ENCODE results near the gene FBXW5.

Gene FBXW5

DNA sequence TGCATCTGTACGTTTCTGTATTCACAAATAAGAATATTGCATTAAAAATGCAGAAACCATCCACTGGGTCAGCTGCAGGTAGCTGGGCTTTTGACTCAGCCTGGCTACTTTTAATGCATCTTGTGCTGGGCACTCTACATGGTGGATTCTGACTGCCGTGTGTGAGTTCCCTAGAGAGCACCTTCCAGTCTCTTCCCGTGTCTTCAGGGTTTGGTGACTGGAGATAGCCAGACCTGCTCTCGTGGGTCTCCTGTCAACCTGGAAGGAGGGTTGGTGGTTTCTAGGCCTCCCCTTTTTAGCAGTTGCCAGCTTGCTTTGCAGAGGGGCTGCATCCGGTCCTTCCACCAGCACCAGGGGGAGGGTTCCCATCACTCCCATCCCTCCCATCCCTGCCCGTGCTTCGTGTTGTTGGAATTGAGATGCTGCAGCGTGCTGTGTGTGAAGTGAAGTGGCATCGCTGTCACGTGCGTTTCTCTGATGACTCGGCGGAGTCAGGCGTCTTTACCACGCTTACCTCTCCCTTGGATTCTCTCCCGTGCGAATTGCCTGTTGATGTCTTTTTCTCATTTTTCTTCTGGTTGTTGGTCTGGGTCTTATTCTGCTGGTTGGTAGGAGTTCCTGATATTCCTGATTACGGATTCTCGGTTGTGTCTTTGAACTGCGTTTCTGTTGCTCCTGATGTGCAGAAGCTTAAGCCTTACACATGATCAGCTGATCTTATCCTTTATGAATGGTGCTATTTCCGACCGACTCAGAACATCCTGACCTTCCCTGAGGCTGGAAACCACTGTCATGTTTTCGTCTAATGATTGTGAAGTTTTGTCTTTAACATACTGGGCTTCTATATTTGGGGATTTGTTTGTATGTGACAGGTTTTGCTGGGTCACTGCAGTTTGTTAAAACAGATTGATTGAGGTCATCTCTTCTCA, 16.9 kb downstream of the FBXW5 start:
- DNase-seq, result no peak

DNA sequence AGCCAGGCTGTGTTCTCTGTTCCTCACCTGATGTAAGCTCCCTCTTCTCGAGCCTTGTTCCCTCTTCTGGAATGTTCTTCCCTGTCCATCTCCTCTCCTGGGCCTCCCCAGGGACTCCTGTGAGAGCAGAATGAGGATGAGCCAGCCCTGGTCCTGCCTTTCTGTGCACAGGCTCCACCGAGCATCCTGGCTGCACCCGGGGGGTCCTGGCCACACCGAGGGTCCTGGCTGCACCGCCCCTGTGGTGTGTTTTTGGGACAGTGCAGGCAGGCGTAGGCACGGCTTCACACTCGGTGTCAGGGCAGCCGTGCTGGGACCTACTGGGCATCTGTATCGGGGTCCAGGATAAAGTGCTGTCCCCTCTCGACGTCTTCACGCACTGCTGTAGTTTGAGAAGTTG, 17.8 kb downstream of the FBXW5 start:
- no peak for DNase-seq

- no peak for DNase-seq
These were observed 18.3 kb downstream of the FBXW5 start for GRCh38 chr9:136926154-136926704.

DNA sequence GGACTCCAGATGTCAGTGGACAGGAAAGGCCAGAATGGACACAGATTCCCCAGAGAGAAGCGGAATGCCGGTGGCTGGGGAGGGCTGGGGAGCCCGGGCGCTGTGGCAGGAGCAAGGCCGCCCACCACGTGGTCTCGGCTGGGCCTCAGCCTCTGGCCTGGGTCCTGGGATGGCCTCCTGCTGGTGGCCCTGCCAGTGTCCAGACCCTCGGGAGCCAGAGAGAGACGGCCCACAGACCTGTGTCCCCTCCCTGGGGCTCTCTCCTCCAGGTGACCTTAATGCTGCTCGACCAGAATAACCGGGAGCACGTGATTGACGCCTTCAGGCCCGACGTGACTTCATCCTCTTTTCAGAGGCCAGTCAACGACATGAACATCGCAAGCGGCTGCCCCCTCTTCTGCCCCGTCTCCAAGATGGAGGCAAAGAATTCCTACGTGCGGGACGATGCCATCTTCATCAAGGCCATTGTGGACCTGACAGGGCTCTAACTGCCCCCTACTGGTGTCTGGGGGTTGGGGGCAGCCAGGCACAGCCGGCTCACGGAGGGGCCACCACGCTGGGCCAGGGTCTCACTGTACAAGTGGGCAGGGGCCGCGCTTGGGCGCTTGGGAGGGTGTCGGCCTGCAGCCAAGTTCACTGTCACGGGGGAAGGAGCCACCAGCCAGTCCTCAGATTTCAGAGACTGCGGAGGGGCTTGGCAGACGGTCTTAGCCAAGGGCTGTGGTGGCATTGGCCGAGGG, 19.0 kb downstream of the FBXW5 start:
- no peak for DNase-seq

GRCh38 chr9:136923881-136924280, 20.7 kb downstream of the FBXW5 start:
- no peak for DNase-seq

DNA sequence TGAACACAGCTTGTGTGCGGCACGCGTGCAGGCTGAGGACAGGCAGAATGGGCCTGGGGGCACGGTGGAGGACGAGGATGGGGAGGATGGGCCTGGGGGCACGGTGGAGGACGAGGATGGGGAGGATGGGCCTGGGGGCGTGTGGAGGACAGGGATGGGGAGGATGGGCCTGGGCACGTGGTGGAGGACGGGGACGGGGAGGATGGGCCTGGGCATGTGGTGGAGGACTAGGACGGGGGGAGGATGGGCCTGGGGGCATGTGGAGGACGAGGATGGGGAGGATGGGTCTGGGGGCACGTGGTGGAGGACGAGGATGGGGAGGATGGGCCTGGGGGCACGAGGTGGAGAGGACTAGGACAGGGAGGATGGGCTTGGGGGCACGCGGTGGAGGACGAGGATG, 22.0 kb downstream of the FBXW5 start:
- no peak for DNase-seq

GRCh38 chr9:136921718-136922117, 22.8 kb downstream of the FBXW5 start:
- DNase-seq, result no peak

DNA sequence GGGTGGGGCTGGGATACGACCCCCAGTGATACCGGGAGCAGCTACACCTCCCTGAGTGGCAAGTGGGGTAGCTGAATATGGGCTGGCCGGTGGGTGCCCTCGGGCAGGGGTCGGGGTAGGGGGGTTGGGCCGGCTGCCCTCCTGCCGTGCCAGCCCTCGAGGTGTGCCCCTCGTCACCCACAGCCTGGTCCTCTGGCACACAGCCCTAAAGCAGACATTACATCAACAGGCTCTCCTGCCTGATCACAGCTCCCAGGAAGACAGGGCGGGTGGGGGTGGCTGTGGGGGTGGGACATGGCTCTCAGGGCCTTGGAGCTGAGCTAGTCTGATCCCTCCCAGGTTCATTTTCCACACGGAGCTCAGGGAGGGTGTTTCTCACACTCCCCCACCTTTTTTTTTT, 23.2 kb downstream of the FBXW5 start:
- no peak for DNase-seq

- DNase-seq, result no peak
These were observed 23.8 kb downstream of the FBXW5 start for GRCh38 chr9:136920734-136921231.

- DNase-seq, result no peak
These were observed 24.5 kb downstream of the FBXW5 start for GRCh38 chr9:136920069-136920468.

DNA sequence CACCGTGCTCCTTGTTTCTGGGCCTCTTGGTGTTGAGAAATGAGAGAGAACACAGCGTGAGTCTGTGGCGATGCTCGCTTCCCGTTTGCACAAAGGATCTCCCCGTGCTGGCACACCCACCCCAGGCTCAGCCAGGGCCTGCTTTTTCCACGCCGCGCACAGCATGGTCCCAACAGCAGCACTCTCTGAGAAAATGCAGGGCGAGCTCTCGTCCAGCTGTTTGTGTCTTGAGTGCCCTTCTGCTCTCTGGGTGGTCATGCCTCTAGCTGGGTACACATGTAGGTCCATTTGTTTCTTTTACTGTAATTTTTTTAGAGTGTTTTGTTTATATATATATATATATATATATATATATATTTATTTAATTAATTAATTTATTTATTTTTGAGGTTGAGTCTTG, 26.6 kb downstream of the FBXW5 start:
- no peak for DNase-seq

- no peak for DNase-seq
These were observed 28.0 kb downstream of the FBXW5 start for GRCh38 chr9:136916330-136917184.

- no peak for DNase-seq
These were observed 28.8 kb downstream of the FBXW5 start for GRCh38 chr9:136915632-136916329.

DNA sequence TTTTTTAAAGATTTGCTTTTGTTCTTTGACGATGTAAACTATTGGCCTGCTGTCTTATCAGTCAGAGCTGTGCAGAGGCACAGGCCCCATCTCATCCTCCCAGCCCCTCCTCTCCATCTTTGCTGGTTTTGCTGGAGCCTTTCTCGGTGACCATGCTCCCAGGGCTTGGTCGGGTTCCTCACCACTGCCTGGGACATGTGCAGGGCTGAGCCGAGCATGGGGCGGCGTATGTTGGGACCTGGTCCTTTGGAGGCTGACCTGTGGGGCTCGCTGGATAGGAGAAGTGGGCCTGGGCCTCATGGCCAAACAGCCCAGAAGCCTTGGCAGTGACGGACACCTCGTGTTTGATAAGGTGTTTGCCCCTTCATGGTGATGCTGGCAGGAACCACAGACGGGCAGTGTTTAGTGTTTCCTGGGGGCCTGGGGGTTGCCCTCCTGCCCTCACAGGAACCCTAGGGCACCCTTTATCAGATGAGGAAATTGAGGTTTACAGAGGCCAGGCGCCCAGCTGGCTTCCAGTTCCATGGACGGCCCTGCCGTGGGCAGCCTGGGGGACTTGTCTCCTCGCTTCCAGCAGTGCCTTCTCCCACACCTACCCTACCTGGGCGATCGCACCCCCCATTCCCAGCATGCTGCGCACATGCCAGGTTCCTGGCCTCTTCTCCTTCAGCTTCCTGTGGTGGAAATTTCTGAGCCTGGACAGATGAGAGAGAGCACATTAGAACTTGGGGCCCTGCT, 30.7 kb downstream of the FBXW5 start:
- DNase-seq, result no peak

DNA sequence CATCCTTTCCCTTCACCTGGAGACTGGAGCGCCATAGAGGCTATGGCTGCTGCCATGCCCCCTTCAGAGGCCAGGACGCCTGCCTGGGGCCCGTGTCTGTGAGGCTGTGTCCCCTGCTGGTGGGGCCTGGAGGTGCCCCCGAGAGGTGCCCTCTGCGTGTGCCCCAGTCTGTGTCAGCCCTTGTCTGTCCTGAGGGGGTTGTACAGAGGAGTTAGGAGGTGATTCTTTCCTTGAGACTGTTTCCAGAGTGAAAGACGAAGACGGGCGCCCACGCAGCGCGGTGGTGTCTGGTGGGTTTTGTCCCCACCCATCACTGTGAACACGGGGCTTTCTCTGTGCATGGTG, 33.7 kb downstream of the FBXW5 start:
- no peak for DNase-seq

DNA sequence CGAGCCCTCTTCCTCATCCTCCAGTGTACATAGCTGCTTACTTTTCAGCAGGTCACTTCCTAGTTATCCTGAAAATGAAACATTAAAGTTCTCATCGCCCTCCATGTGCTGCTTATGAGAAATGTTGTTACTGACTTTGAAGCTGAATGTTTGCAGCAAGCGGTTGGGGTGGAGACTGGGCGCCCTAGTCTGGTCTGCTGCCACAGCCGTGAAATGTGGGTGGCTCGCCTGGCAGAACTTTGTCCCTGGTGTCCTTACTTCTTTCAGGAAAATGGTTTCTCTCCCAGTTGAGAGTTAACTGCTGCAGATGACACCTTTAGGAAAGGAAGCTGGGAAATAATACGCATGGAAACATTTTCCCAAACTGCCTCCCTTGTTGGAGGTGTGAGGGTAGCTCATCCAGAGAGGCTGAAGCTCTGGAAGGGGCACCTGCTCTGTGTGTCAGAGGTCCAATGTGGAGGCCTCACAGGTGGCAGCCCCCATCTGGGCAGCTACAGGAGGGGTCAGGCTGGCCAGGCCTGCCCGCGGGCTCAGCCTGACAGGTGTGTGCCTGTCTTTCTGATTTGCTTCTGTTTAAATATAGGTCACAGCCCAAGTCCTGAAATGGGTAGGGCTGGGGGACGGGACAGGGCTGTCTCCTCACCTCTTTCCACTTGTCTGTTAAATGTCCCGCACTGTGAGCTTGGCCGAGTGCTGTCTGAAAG, 34.2 kb downstream of the FBXW5 start:
- no peak for DNase-seq

- DNase-seq, result no peak
These were observed 37.3 kb downstream of the FBXW5 start for GRCh38 chr9:136907011-136907914.

DNA sequence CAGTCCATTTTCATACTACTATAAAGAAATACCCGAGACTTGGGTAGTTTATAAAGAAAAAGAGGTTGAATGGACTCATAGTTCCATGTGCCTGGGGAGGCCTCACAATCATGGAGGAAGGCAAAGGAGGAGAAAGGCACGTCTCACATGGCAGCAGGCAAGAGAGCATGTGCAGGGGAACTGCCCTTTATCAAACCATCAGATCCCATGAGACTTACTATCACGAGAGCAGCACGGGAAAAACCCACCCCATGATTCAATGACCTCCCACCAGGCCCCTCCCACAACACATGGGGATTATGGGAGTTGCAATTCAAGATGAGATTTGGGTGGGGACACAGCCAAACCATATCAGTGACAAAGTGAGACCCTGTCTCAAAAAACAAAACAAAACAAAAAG, 38.3 kb downstream of the FBXW5 start:
- DNase-seq, result no peak

DNA sequence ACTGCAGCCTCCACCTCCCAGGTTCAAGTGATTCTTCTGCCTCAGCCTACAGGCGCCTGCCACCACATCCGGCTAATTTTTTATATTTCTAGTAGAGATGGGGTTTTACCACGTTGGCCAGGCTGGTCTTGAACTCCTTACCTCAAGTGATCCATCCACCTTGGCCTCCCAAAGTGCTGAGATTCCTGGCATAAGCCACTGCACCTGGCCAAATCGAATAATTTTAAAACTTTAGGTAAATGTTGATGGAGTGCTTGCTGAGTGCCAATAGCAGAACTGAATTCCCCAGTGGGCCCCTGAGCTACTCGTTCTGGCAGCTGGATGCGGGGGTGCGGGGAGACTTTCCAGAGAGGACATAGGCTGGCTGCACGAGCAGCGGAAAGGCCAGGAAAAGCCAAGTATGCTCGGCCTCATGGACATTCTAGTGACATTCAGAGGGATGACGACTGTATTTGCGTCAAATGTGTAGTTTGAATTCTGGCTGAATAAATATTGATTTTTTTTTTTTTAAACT, 41.4 kb downstream of the FBXW5 start:
- DNase-seq, result no peak
